OCI-LY3 (cell line): ENCODE data around the gene GNAI3.

Experiments
- H2AFZ ChIP-seq: fragments of 200-600, 300-600 bp; shearing (Covaris generic); 2 replicates; pipeline ENCODE4 v1.6.0; 2014; ENCODE audit warnings: antibody characterized with exemption, low read depth, low read length
- H3K27ac ChIP-seq: fragments of 200-600, 300-600 bp; sonication (generic); 2 replicates; pipeline ENCODE4 v1.5.1; 2014; ENCODE audit warnings: mild to moderate bottlenecking, low read length, moderate library complexity, mixed read lengths
- H3K27me3 ChIP-seq: fragments of 200-600, 300-600 bp; sonication (generic); 2 replicates; pipeline ENCODE4 v1.6.1; 2014; ENCODE audit warnings: low read depth, low read length, mixed read lengths
- H3K36me3 ChIP-seq: fragments of 200-600, 300-600 bp; sonication (generic); replicated peaks from 2 replicates; pipeline ENCODE3; 2014; ENCODE audit warnings: low read depth, low read length, mixed read lengths
- H3K4me1 ChIP-seq: fragments of 300-600, 200-600 bp; sonication (generic); 2 replicates; pipeline ENCODE4 v1.6.1; 2014; ENCODE audit warnings: low read length, mixed read lengths
- H3K4me2 ChIP-seq: fragments of 200-600, 300-600 bp; sonication (generic); 2 replicates; pipeline ENCODE4 v1.6.1; 2014; ENCODE audit warnings: low read length, mixed read lengths
- H3K4me3 ChIP-seq: fragments of 300-600, 200-600 bp; sonication (generic); 2 replicates; pipeline ENCODE4 v1.5.1; 2014; ENCODE audit warnings: antibody characterized with exemption, mild to moderate bottlenecking, low read length, moderate library complexity
- H3K79me2 ChIP-seq: fragments of 300-600, 200-600 bp; shearing (Covaris generic); 2 replicates; pipeline ENCODE4 v1.6.1; 2014; ENCODE audit warnings: mild to moderate bottlenecking, low read length, mixed read lengths
- H3K9ac ChIP-seq: fragments of 300-600, 200-600 bp; shearing (Covaris generic); 2 replicates; pipeline ENCODE4 v1.6.0; 2014; ENCODE audit warnings: mild to moderate bottlenecking, low read length, moderate library complexity
- H3K9me3 ChIP-seq: fragments of 200-600, 300-600 bp; shearing (Covaris generic); 2 replicates; pipeline ENCODE4 v1.6.1; 2014; ENCODE audit warnings: low read length, mixed read lengths; ENCODE audit not compliant: insufficient read depth
- H4K20me1 ChIP-seq: fragments of 200-600, 300-600 bp; sonication (generic); 2 replicates; pipeline ENCODE4 v1.6.1; 2016; ENCODE audit warnings: low read length, mixed read lengths; ENCODE audit not compliant: insufficient read depth
- EZH2phosphoT487 ChIP-seq: fragments of 200-600 bp; shearing (Covaris generic); IDR thresholded peaks from 2 replicates; pipeline ENCODE4 v1.6.1; 2018; ENCODE audit warnings: antibody characterized with exemption, mixed run types, low read depth
- TF ChIP-seq, protein P1 (sequence below): fragments of 200-600, 300-600 bp; sonication (generic); IDR thresholded peaks from 2 replicates; pipeline ENCODE4 v1.5.1; 2014; ENCODE audit warnings: antibody characterized with exemption, low read length, low read depth

Gene GNAI3

DNA sequence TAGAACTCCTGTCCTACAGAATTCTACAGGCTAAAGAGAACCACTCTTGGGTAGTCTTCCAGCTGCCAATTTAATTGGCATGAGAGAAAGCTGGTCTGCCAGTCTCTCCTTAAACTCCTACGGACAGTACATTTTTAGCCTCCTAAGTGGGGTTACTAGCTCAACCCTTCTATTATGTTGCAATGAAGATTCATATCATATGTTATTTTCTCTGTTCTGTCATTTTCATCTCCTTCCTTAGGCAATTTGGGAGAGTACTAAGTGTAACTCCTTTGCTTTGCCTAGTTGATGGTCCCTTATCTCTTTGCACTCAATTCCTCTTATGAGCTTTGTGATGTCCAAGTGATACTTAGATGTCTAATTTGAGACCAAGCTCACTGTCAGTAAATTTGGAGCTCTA lies 57.0 kb downstream of the GNAI3 start:
- H2AFZ ChIP-seq: no peak overlapping the region
- H3K4me3 ChIP-seq: no peak overlapping the region
- no peak for TF ChIP-seq EZH2phosphoT487
- TF ChIP-seq, protein P1, sequence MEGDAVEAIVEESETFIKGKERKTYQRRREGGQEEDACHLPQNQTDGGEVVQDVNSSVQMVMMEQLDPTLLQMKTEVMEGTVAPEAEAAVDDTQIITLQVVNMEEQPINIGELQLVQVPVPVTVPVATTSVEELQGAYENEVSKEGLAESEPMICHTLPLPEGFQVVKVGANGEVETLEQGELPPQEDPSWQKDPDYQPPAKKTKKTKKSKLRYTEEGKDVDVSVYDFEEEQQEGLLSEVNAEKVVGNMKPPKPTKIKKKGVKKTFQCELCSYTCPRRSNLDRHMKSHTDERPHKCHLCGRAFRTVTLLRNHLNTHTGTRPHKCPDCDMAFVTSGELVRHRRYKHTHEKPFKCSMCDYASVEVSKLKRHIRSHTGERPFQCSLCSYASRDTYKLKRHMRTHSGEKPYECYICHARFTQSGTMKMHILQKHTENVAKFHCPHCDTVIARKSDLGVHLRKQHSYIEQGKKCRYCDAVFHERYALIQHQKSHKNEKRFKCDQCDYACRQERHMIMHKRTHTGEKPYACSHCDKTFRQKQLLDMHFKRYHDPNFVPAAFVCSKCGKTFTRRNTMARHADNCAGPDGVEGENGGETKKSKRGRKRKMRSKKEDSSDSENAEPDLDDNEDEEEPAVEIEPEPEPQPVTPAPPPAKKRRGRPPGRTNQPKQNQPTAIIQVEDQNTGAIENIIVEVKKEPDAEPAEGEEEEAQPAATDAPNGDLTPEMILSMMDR: no peak
- H3K36me3 ChIP-seq: no peaks in the 10 kb centered on the region
- H3K79me2 ChIP-seq: no peaks in the 10 kb centered on the region
- no peaks in the 10 kb centered on the region for H3K4me1 ChIP-seq
- H3K27ac ChIP-seq: no peak overlapping the region
- H3K4me2 ChIP-seq: no peak overlapping the region
- no peaks in the 10 kb centered on the region for H4K20me1 ChIP-seq
- H3K27me3 ChIP-seq: no peaks in the 10 kb centered on the region
- no peak overlapping the region for H3K9ac ChIP-seq
- no peaks in the 10 kb centered on the region for H3K9me3 ChIP-seq

- H4K20me1 ChIP-seq: no peaks in the 10 kb centered on the region
- no peak overlapping the region for H2AFZ ChIP-seq
- no peak overlapping the region for H3K27ac ChIP-seq
- TF ChIP-seq, protein P1: no peak
- no peak for TF ChIP-seq EZH2phosphoT487
- H3K79me2 ChIP-seq: no peaks in the 10 kb centered on the region
- no peak overlapping the region for H3K4me2 ChIP-seq
- H3K9me3 ChIP-seq: no peaks in the 10 kb centered on the region
- no peaks in the 10 kb centered on the region for H3K36me3 ChIP-seq
- H3K9ac ChIP-seq: no peak overlapping the region
- no peak overlapping the region for H3K4me3 ChIP-seq
- no peaks in the 10 kb centered on the region for H3K27me3 ChIP-seq
- H3K4me1 ChIP-seq: no peaks in the 10 kb centered on the region
These were observed 61.5 kb downstream of the GNAI3 start for GRCh38 chr1:109609881-109610280.

DNA sequence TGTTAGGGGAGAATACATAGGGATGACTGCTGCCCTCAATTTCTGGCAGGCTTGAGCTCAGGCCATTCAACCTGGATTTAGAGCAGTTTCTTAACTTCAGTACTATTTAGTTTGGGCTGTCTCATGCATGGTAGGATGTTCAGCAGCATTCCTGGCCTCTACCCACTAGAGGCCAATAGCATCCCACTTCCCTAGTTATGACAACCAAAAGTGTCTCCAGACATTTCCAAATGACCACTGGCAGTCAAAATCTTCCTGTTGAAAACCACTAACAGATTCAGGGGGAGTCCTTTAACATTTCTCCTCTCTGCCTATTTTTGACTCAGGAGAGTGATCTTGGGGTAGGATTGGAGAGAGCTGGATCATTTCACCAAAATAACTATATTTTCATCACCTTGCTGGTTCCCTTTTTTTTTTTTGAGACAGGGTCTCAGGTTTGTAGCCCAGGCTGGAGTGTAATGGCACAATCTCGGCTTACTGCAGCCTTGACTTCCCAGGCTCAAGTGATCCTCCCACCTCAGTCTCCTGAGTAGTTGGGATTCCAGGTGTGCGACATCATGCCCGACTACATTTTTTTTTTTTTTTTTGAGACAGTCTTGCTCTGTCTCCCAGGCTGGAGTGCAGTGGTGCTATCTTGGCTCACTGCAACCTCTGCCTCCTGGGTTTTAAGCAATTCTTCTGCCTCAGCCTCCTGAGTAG lies 62.3 kb downstream of the GNAI3 start:
- Histone ChIP-seq H3K4me3 (no peak overlapping the region), H3K36me3 (no peaks in the 10 kb centered on the region), H3K4me2 (no peak overlapping the region), H3K79me2 (no peaks in the 10 kb centered on the region), H2AFZ (no peak overlapping the region), H3K27ac (no peak overlapping the region), H4K20me1 (no peaks in the 10 kb centered on the region), H3K9me3 (no peaks in the 10 kb centered on the region), H3K4me1 (peaks cover 3% of the 10 kb centered on the region), H3K9ac (no peak overlapping the region), H3K27me3 (no peaks in the 10 kb centered on the region)
- TF ChIP-seq EZH2phosphoT487: no peak
- TF ChIP-seq, protein P1: no peak

DNA sequence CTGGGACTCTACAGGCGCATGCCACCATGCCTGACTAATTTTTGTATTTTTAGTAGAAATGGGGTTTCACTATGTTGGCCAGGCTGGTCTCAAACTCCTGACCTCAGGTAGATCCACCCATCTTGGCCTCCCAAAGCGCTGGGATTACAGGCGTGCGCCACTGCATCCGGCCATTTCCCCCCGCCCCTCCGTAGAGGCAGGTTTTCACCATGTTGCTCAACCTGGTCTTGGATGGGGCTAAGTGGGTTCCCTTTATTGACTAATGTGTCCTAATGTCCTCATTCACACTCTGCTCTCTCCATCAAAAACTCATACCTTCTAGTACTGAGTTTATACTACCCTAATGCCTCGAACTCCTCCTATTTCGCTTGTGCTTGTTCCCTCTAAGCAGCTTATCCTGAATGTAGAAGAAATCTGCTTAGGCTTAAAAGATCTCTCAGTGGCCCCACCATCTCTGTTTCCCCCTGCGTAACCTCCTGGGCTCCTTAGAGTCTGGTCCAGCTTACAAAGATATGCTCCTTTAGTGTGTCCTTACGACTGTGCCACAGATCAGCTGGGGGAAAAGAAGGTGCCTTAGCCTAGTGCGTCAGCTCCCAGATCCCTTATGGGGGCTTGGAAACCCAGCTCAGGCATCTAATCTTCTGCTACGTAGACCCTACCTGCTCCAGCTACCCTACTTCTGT lies 63.0 kb downstream of the GNAI3 start:
- Histone ChIP-seq H3K36me3 (no peaks in the 10 kb centered on the region), H3K9ac (no peak overlapping the region), H3K27ac (no peak overlapping the region), H2AFZ (no peak overlapping the region), H4K20me1 (no peaks in the 10 kb centered on the region), H3K9me3 (no peaks in the 10 kb centered on the region), H3K4me2 (no peak overlapping the region), H3K79me2 (no peaks in the 10 kb centered on the region), H3K4me3 (no peak overlapping the region), H3K27me3 (no peaks in the 10 kb centered on the region), H3K4me1 (peaks cover 9% of the 10 kb centered on the region)
- no peak for TF ChIP-seq EZH2phosphoT487
- TF ChIP-seq, protein P1: no peak
